Keratinocyte (primary cell): Measurements from ENCODE around the gene DIAPH1. TPM values are rescaled to one million over a fixed set of nuclear protein-coding genes. Genes with fewer than 3 reads are reported as not detected.

Source experiments
- DNase-seq: peaks from one replicate; pipeline ENCODE4 v3.0.0-alpha.2; 2011; ENCODE audit warnings: low read depth, missing footprints, low spot score
- FAIRE-seq: peaks from 2 replicates; lab custom pipeline; 2011; peaks lifted over from hg19 to GRCh38; lab: Jason Lieb, UNC
- H2AFZ ChIP-seq: 2 replicates; pipeline ENCODE4 v1.6.0; 2012; ENCODE audit warnings: low read length, control low read depth, inconsistent platforms; ENCODE audit not compliant: control insufficient read depth
- H3K27ac ChIP-seq: 2 replicates; pipeline ENCODE4 v1.5.1; 2011; ENCODE audit warnings: low read length; ENCODE audit not compliant: control insufficient read depth, insufficient read depth
- H3K27me3 ChIP-seq: 3 replicates; pipeline ENCODE4 v1.6.0; 2011; ENCODE audit warnings: low read length; ENCODE audit not compliant: control insufficient read depth, insufficient read depth; ENCODE audit errors: extremely low read depth
- H3K36me3 ChIP-seq, 2 experiments: 2 replicates in 1 of 2; 3 replicates in 1 of 2; pipeline ENCODE4 v1.5.1; 2011; ENCODE audit warnings: low read length in 2 of 2, mild to moderate bottlenecking in 1 of 2; ENCODE audit not compliant: control insufficient read depth in 2 of 2, insufficient read depth in 2 of 2; ENCODE audit errors: extremely low read depth in 1 of 2
- H3K4me1 ChIP-seq: 3 replicates; pipeline ENCODE4 v1.5.1; 2011; ENCODE audit warnings: low read length; ENCODE audit not compliant: control insufficient read depth, insufficient read depth; ENCODE audit errors: extremely low read depth
- H3K4me2 ChIP-seq: 3 replicates; pipeline ENCODE4 v1.6.0; 2011; ENCODE audit warnings: low read depth, low read length; ENCODE audit not compliant: control insufficient read depth, insufficient read depth; ENCODE audit errors: extremely low read depth
- H3K4me3 ChIP-seq, 3 experiments: fragments of 200-600 bp in 1 of 3; sonication (generic) in 1 of 3; 2 replicates in 2 of 3; 3 replicates in 1 of 3; pipeline ENCODE4 v1.5.1; 2011 to 2016; ENCODE audit warnings: low read length in 3 of 3, mild to moderate bottlenecking in 3 of 3, control low read depth in 2 of 3, inconsistent platforms in 1 of 3, low read depth in 1 of 3, mixed read lengths in 1 of 3, mixed run types in 1 of 3, moderate library complexity in 1 of 3; ENCODE audit not compliant: control insufficient read depth in 2 of 3, insufficient read depth in 2 of 3; ENCODE audit errors: extremely low read depth in 1 of 3
- H3K79me2 ChIP-seq: 2 replicates; pipeline ENCODE4 v1.6.0; 2012; ENCODE audit warnings: low read length; ENCODE audit not compliant: control insufficient read depth, insufficient read depth
- H3K9ac ChIP-seq: 3 replicates; pipeline ENCODE4 v1.6.0; 2011; ENCODE audit warnings: low read length; ENCODE audit not compliant: control insufficient read depth, insufficient read depth; ENCODE audit errors: extremely low read depth
- H3K9me1 ChIP-seq: 3 replicates; pipeline ENCODE4 v1.6.0; 2011; ENCODE audit warnings: low read length; ENCODE audit not compliant: control insufficient read depth, insufficient read depth; ENCODE audit errors: extremely low read depth
- H3K9me3 ChIP-seq: 2 replicates; pipeline ENCODE4 v1.5.1; 2012; ENCODE audit warnings: low read depth, low read length; ENCODE audit not compliant: control insufficient read depth
- H4K20me1 ChIP-seq: 3 replicates; pipeline ENCODE4 v1.6.0; 2011; ENCODE audit warnings: low read length; ENCODE audit not compliant: control insufficient read depth, insufficient read depth; ENCODE audit errors: extremely low read depth
- EZH2 ChIP-seq: IDR thresholded peaks from one replicate; pipeline ENCODE4 v1.6.1; 2012; ENCODE audit warnings: inconsistent platforms, mild to moderate bottlenecking, low read length, moderate library complexity
- dilution Hi-C: fragments of 300-500 bp; cut with MboI; formaldehyde crosslinking; loops from one replicate; pipeline ENCODE4 v1.7.0; 2020; ENCODE audit warnings: low sequenced_read_pairs; ENCODE audit not compliant: extremely low pct_ligation_motif_present
- polyA plus RNA-seq, 5 experiments: library from polyadenylated mRNA; depleted of rRNA in 3 of 5; stranded (reverse) in 3 of 5; stranded (forward) in 1 of 5; unstranded in 1 of 5; fragments of >200 nt; gene quantifications; 1 replicate in 1 of 5; 2 replicates in 3 of 5; 3 replicates in 1 of 5; pipeline versions ENCODE4 v1.2.1 to v1.2.3, GENCODE V29; 2011 to 2012; ENCODE audit warnings: missing spikeins in 2 of 5, low read depth in 1 of 5, low replicate concordance in 1 of 5
- TF ChIP-seq, protein P1 (sequence below), 3 experiments: IDR thresholded peaks in 1 of 3; conservative IDR thresholded peaks in 1 of 3; optimal IDR thresholded peaks in 1 of 3; 2 replicates in 2 of 3; 3 replicates in 1 of 3; pipeline versions ENCODE3 to v1.5.1; 2011; ENCODE audit warnings: low read length in 3 of 3, mild to moderate bottlenecking in 3 of 3, moderate library complexity in 2 of 3, control low read depth in 1 of 3, inconsistent platforms in 1 of 3; ENCODE audit not compliant: insufficient read depth in 2 of 3; ENCODE audit errors: extremely low read depth in 1 of 3

Gene DIAPH1
- polyA plus RNA-seq, 1 donor (not counting 4 experiments of a cell fraction or from before 2014, with no cell fraction given): 72.0 TPM

DNA sequence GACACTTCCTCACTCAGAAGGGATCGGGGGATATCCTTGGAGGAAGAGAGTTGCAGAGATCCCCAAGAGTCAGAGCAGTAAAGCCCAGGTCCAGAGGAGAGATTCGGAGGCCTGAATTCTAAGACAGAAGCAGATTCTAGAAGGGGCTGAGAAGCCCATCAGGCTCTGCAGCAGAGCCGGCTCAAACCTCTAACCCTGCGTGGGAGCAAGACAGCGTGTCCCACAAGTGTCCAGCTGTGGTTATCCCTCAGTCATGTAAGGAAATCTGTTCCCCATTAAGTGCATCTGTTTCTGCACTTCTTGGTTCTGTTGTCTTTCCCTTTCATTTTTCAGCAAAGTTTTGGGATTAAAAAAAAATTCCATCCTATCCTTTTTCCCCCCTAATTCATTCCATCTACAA lies 4.8 kb upstream of the DIAPH1 start:
- H3K9me1 ChIP-seq: no peaks in the 10 kb centered on the region
- peaks cover 33 to 43% of the 10 kb centered on the region in 2 experiments for H3K36me3 ChIP-seq
- no peaks in the 10 kb centered on the region for H3K9me3 ChIP-seq
- no peak overlapping the region for H3K9ac ChIP-seq
- DNase-seq (no peak), FAIRE-seq (no peak)
- H3K4me1 ChIP-seq: peaks cover 5% of the 10 kb centered on the region
- H3K27ac ChIP-seq: no peak overlapping the region
- H3K27me3 ChIP-seq: no peaks in the 10 kb centered on the region
- no peaks in the 10 kb centered on the region for H4K20me1 ChIP-seq
- H3K79me2 ChIP-seq: peaks cover under 1% of the 10 kb centered on the region
- dilution Hi-C loops: no loop called here
- H3K4me2 ChIP-seq: no peak overlapping the region
- H2AFZ ChIP-seq: no peak overlapping the region
- H3K4me3 ChIP-seq: no peak overlapping the region
- TF ChIP-seq EZH2: no peak
- TF ChIP-seq, protein P1, sequence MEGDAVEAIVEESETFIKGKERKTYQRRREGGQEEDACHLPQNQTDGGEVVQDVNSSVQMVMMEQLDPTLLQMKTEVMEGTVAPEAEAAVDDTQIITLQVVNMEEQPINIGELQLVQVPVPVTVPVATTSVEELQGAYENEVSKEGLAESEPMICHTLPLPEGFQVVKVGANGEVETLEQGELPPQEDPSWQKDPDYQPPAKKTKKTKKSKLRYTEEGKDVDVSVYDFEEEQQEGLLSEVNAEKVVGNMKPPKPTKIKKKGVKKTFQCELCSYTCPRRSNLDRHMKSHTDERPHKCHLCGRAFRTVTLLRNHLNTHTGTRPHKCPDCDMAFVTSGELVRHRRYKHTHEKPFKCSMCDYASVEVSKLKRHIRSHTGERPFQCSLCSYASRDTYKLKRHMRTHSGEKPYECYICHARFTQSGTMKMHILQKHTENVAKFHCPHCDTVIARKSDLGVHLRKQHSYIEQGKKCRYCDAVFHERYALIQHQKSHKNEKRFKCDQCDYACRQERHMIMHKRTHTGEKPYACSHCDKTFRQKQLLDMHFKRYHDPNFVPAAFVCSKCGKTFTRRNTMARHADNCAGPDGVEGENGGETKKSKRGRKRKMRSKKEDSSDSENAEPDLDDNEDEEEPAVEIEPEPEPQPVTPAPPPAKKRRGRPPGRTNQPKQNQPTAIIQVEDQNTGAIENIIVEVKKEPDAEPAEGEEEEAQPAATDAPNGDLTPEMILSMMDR (optimal IDR thresholded peaks at IDR 0.05 in 1 of 3, IDR thresholded peaks at IDR 0.05 in 1 of 3, conservative IDR thresholded peaks at IDR 0.05 in 1 of 3; ENCODE audit: extremely low read depth in 1 of 3, insufficient read depth in 2 of 3, low read length in 3 of 3): no peak

DNA sequence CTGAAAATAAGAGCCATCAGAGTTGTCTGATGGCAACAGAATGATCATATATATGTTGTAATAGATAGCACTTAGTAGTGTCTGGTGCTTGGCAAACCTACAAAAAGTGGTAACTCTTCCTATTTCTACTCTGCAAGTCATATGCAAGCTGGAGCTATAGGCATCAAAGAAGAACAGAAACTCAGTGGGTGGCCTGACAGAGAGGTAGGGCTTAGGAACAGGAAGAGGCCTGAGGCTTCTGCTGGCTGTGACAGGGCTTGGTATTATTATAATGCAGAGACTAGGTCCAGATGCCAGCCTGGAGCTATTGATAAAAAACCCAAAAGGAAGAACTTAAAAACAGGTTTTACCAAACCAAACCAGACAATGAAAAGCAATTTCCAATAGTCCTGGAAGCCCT lies 4.4 kb upstream of the DIAPH1 start:
- no peak overlapping the region for H3K27ac ChIP-seq
- H3K27me3 ChIP-seq: no peaks in the 10 kb centered on the region
- dilution Hi-C loops: no loop called here
- no peak overlapping the region for H3K4me2 ChIP-seq
- no peaks in the 10 kb centered on the region for H4K20me1 ChIP-seq
- no peak overlapping the region for H2AFZ ChIP-seq
- H3K9me1 ChIP-seq: no peaks in the 10 kb centered on the region
- H3K79me2 ChIP-seq: peaks cover 5% of the 10 kb centered on the region
- H3K4me3 ChIP-seq: no peak overlapping the region
- H3K9ac ChIP-seq: no peak overlapping the region
- no peaks in the 10 kb centered on the region for H3K9me3 ChIP-seq
- TF ChIP-seq, protein P1 (optimal IDR thresholded peaks at IDR 0.05 in 1 of 3, IDR thresholded peaks at IDR 0.05 in 1 of 3, conservative IDR thresholded peaks at IDR 0.05 in 1 of 3; ENCODE audit: extremely low read depth in 1 of 3, insufficient read depth in 2 of 3, low read length in 3 of 3): no peak
- no peak for TF ChIP-seq EZH2
- H3K4me1 ChIP-seq: peaks cover 5% of the 10 kb centered on the region
- FAIRE-seq (no peak), DNase-seq (no peak)
- peaks cover 29 to 38% of the 10 kb centered on the region in 2 experiments for H3K36me3 ChIP-seq
